ENCODE results near the gene ELF3.
A peak's percentile ranks its signal among the peaks of the same experiment; 100 is the strongest.
"Not testable (repeated sequence)": the region's sequence is repeated elsewhere in the genome, so short reads cannot be mapped to it uniquely, and the experiment has no call there.

The ELF3 gene

DNA sequence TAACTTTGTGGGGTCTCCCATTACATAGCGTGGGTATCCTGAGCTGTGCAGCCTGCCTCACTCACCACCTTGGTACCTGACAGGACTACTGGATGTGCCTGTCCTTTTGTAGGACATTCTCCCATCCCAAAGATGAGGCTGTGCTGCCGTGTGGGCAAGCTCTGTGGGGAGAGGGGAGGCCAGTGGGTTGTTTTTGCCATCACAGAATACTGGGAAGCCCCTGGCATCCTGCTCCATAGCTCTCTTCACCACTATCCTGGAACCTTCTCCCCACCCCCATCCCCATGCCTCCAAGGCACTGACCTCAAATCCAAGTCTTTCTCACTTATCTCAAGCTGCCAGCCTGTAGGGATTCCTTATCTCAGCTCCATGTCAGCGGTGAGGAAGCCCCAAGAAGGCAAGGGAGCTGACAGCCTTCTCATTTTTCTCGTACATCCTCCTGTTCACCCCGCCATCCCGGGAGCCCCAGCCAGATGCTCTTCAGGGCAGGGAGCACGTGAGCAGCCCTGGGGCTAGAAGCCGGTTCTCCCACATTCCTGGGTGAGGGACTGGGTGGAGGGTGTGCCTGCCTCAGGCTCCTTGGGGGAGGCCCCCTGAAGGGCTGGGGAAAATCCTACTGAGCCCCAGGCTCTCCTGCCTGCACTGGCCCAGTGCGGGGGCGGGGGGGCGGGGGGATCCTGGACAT is 2.4 kb upstream of the ELF3 start:
- DNase-seq (ENCODE audit: low spot score), result peak; percentile 20

- peak; percentile 88 for DNase-seq (ENCODE audit: low spot score)
These were observed 834 bp upstream of the ELF3 start for GRCh38 chr1:202009326-202010179.

DNA sequence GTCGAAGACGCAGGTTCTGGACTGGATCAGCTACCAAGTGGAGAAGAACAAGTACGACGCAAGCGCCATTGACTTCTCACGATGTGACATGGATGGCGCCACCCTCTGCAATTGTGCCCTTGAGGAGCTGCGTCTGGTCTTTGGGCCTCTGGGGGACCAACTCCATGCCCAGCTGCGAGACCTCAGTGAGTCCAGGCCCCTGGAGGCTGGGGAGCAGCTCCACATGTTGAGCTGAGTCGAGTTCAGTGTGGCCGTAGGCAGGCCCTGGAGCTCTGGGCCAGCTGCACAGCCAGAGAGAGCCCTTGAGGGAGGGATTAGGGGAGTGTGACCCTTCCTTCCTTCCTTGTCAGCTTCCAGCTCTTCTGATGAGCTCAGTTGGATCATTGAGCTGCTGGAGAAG is 1.6 kb downstream of the ELF3 start:
- DNase-seq (ENCODE audit: low spot score), result no peak

- no peak for DNase-seq (ENCODE audit: low spot score)
These were observed 2.4 kb downstream of the ELF3 start for GRCh38 chr1:202012544-202013478.

DNA sequence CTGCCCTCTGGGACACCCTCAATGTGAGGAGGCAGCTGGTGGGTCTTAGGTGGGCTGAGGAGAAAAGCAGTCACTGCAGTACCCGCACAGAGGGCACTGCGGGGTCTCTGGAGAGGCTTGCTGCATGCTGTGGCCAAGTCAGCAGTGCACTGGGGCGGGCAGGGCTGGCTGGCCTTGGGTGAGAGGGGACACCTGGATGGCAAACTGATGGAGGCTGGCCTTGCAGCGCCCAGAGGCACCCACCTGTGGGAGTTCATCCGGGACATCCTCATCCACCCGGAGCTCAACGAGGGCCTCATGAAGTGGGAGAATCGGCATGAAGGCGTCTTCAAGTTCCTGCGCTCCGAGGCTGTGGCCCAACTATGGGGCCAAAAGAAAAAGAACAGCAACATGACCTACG is 3.2 kb downstream of the ELF3 start:
- DNase-seq (ENCODE audit: low spot score), result no peak

- DNase-seq (ENCODE audit: low spot score), result no peak
These were observed 3.7 kb downstream of the ELF3 start for GRCh38 chr1:202014060-202014459.

DNA sequence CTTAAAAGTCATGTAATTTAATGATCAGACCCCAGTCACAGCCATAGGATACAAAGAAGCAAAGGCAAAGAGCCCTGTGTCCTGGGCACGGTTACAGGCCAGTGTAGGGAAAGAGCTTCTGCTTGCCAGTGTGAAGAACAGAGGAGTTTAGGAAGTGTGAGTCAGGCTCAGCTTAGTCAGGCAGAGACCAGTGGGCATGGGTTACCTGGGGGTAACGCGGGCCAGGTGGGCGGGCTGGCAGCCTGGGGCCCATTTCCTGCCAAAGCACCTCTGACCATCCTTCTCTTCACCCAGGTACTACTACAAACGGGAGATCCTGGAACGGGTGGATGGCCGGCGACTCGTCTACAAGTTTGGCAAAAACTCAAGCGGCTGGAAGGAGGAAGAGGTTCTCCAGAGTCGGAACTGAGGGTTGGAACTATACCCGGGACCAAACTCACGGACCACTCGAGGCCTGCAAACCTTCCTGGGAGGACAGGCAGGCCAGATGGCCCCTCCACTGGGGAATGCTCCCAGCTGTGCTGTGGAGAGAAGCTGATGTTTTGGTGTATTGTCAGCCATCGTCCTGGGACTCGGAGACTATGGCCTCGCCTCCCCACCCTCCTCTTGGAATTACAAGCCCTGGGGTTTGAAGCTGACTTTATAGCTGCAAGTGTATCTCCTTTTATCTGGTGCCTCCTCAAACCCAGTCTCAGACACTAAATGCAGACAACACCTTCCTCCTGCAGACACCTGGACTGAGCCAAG is 4.7 kb downstream of the ELF3 start:
- DNase-seq (ENCODE audit: low spot score), result no peak

- DNase-seq (ENCODE audit: low spot score), result no peak
These were observed 5.2 kb downstream of the ELF3 start for GRCh38 chr1:202015662-202015937.

DNA sequence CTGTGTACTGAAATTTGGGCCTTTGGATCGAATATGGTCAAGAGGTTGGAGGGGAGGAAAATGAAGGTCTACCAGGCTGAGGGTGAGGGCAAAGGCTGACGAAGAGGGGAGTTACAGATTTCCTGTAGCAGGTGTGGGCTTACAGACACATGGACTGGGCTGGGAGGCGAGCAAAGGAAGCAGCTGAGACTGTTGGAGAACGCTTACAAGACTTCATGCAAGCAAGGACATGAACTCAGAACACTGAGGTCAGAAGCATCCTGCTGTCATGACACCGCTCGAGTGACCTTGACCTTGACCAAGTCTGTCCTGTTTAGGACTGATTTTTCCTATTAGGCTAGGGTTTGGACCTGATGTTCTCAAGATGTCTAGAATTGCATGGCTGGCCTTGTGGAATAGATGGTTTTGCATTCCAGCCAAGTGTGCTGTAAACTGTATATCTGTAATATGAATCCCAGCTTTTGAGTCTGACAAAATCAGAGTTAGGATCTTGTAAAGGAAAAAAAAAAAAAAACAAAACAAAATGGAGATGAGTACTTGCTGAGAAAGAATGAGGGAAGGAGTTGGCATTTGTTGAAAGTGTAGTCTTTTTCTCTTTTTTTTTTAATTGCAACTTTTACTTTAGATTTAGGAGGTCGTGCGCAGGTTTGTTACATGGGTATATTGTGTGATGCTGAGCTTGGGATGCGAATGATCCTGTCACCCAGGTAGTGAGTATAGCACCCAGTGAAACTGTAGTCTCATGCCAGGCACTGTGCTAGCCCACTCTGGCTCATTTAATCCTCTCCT is 5.8 kb downstream of the ELF3 start:
- peak; percentile 18 for DNase-seq (ENCODE audit: low spot score)

- no peak for DNase-seq (ENCODE audit: low spot score)
These were observed 6.7 kb downstream of the ELF3 start for GRCh38 chr1:202016811-202017748.

DNA sequence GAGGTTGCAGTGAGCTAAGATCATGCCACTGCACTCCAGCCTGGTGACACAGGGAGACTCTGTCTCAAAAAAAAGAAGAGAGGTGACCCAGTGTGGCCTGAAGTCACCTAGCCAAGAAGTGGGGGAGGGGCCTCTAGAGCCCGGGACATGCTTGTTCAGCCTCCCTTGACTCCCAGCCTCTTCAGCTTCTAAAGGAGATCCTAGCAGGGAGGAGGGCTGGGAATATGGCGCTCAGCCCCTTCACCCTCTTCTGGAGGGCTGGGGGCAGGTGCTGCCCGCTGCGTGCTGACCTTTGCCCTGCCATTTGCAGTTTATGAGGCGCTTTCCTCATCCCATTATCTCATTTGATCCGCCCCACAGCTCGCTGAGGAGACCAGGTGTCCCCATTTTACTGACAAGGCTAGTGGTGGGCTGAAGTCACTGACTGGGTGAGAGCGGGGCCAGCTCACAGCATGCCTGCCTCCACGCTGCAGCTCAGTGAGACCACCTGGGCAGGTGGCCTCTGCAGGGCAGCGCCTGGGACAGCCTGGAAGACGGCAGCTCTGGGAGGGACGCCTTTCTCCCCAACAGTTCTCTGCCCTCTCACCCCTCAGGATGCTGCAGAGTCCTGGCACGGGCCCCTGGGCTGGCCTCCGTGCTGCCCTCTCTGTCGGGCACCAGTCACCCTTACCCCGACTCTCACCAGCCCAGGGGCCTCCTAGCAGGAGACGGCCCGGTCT is 7.5 kb downstream of the ELF3 start:
- DNase-seq (ENCODE audit: low spot score), result no peak

DNA sequence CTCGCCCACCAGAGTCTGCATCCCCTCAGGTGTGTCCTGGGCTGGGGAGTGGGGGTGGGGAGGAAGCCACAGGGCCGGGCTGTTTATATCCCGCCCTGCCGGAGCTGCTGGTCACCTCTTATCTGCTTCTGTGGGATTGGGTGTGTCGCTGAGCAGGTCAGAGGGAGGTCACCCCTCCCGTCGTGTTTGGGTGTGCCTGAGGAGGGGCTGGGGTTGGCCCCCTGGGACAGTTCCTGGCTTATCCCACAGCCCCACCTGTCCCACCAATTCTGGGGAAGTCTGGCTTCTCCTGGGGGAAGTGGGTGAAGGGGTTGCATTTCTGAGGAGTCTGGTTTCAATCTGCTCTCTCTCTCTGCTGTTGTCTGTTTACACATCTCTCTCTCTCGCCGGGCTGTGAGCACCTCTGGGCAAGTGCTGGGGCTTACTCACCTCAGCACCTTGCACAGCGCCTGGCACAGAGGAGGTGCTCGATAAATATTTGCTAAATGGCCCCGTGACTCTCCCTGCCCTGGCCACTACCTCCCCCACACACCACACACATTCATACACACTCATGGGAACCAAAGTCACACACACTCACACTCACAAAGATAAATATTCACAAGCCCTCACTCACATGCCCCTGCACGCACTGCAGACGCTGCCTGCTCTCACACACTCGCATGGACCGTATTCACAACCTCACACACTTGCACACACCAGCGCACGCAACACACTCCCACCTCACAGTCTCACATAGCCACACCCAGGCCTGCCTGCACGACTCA is 8.3 kb downstream of the ELF3 start:
- no peak for DNase-seq (ENCODE audit: low spot score)

GRCh38 chr1:202019235-202019558 is 8.8 kb downstream of the ELF3 start:
- DNase-seq (ENCODE audit: low spot score), result not testable (repeated sequence)

DNA sequence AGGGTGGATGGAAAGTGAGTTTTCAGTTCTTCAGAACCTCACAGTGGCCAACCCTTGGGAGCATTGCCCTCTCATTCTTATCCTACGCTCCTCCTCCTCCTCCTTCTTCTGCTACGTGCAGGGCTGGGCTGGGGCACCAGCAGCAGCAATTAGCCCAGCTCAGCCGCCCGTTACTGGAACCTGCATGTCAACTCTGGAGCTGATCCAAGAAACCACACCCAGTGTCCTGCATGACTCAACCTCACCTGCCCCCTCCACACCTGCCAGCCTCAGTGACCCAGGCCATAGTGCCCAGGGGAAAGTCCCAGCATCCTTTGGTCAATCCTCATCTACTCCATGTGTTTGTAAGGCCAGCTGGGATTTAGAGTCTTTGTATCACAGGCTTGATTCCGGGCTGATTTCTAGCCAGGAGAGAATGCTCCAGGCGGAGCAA is 12.6 kb downstream of the ELF3 start:
- no peak for DNase-seq (ENCODE audit: low spot score)

GRCh38 chr1:202029171-202029665 is 18.8 kb downstream of the ELF3 start:
- peak; percentile 86 for DNase-seq (ENCODE audit: low spot score)

DNA sequence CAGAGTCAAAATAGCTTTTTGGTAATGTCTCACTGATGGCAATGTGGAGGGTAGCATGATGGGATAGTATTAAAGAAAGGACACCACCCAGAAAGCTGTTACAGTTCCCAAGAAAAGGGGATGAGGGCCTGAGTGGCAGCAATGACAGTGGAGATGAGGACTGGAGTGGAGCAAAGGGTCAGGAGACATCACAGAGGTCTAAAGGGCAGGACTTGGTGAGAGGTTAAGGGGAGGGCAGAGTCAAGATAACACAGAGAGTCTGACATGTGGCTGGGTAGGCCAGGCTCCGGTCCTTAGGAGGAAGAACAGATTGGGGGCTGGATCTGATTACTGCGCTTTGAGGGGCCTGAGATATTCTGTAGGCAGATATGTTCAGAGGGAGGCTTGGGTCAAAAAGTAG is 19.3 kb downstream of the ELF3 start:
- DNase-seq (ENCODE audit: low spot score), result no peak

- no peak for DNase-seq (ENCODE audit: low spot score)
These were observed 21.4 kb downstream of the ELF3 start for GRCh38 chr1:202031796-202032195.

- no peak for DNase-seq (ENCODE audit: low spot score)
These were observed 23.8 kb downstream of the ELF3 start for GRCh38 chr1:202034149-202034682.

All from AG08395 (cell line).